NCI-H774 (cell line): Measurements from ENCODE around the gene CAPN2.
"Not testable (repeated sequence)": the region's sequence is repeated elsewhere in the genome, so short reads cannot be mapped to it uniquely, and the experiment has no call there.

Experiments
- DNase-seq: peaks from one replicate; lab custom pipeline; 2025; lab: John Stamatoyannopoulos, UW

The CAPN2 gene

DNA sequence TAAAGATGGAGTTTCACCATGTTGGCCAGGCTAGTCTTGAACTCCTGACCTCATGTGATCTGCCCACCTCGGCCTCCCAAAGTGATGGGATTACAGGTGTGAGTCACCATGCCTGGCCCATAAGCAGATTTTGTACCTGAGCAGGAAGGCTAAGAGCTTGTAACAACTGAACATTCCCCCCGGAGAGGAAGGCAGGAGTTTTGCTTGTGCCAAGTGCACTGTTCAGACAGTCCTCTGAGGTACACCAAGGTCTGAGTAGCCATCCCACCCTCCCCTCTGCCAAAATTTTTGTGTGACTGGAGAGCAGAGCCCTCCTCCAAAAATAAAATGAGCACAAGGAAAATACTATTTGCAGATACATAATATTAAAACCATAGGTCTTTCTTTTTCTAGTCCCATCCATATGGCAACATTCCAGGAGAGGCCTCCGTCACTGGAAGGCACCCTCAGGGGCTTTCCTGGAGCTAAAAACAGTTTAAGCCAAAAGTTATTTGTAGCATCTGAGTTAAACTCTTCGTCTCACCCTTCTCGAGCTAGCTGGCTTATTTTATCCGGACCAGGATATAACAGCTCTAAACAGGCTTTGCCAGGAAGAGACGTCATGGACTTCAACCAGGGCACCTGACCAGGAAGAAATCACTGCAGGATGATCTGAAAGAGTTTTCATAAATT lies 27.2 kb downstream of the CAPN2 start:
- DNase-seq = no peak

DNA sequence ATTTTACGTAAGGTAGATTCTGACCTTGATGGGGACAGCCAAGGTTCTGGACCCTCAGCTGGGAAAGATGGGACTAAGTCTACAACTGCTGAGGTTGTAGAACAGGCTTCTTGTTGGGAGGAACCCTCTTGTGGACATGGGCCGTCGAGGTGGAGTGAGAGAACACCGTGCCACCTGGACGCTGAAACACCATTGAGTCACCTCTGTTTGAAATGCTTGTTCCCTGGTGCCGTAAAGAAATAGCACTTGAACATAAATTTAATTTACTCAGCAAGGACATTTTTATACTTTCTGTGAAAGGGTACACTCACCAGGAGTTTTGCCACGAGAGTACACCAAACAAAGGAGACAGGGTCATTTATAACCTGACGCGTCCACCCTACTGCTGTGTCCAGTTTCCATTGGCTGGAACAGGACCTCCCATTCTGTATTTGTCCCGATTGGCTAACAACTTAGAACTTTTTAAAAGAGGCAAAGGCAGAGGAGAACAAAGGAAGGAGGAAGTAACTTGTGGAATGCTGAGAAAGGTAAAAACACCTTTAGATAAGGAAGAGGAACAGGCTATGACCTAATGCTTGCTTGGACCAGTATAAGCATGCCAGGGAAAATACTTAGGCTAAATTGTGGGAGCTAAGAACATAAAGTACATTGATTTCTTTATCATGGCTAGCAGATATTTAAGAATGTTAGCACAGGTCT lies 27.8 kb downstream of the CAPN2 start:
- not testable (repeated sequence) for DNase-seq

GRCh38 chr1:223741861-223742260 lies 29.5 kb downstream of the CAPN2 start:
- DNase-seq = no peak

- DNase-seq = peak; percentile 76
Measured at GRCh38 chr1:223742856-223743517, 30.6 kb downstream of the CAPN2 start.

DNA sequence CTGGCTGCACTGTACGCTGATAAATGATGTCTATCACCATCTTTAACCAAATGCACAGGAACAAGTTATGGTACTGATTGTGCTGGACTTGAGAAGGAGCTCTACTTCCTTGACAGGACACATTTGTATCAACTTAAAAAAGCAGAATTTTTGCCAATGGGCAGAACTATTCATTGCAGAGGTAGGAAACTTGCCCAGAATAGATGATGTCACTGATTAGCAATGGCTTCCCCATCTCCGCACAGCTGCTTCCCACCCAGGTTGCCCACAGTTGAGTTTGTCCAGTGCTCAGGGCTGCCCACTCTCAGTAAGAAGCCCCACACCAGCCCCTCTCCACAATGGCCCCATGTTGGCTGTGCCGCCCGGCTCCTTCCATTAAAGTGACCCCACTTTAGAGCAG lies 33.4 kb downstream of the CAPN2 start:
- no peak for DNase-seq

DNA sequence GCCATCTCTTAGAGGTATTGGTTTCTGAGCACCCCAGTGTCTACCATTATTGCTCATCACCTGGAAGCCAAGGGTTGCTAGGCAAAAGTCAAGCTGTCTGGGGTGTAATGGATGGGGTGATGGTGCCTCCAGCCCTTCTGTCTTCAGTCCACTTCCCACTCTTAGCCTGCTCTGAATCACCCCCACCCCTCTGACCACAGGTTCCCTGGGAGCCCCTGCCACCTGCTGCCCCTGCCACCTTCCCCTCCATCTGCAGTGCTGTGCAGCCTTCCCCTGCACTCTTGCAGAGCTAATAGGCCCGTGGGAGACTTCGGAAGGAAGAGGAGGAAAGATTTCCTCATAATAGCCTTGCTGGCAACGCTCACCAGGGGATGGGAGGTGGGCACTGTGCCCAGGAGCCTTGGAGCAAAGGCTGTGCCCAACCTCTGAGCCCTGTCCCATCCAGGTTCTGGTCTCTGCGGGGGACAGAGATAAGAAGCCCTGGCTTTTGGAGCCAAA lies 35.5 kb downstream of the CAPN2 start:
- no peak for DNase-seq

GRCh38 chr1:223748405-223748772 lies 36.0 kb downstream of the CAPN2 start:
- no peak for DNase-seq

- DNase-seq = no peak
Measured at GRCh38 chr1:223748773-223749733, 36.7 kb downstream of the CAPN2 start.

DNA sequence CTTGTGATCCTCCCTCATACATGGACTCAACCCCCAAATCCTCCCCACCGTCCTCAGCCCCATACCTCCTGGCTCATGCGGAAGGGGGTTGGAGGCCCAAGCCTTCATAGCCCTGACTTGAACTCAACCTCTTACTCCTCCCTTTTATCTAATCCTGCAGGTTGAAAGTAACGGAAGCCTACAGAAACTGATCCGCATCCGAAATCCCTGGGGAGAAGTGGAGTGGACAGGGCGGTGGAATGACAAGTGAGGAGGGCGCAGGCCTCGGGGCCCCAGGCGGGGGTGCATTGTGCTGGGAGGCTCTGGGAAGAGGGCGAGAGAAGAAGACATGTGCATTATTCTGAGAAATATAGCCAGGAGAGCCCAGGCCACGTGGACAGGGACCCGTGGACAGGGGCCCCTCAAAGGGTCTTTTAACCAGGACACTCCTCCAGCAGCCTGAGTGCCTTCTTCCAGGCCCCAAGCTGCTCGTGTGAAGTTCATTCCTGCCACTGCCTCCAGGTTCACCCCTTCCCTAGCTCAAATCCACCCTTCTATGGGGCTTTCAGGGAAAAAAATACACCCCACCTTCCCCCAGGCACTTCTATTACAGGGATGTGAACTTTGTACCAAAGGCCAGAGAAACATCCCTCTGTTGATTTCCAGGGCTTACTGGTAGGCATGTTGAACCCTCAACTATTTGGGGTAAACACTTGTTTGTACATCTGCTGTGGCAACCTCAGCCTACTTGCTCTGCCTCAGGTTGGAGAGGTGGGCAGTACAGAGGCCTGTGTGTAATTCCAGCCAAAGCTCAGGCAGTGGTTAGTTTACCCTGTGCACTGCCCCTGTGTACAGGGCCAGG lies 38.6 kb downstream of the CAPN2 start:
- no peak for DNase-seq

DNA sequence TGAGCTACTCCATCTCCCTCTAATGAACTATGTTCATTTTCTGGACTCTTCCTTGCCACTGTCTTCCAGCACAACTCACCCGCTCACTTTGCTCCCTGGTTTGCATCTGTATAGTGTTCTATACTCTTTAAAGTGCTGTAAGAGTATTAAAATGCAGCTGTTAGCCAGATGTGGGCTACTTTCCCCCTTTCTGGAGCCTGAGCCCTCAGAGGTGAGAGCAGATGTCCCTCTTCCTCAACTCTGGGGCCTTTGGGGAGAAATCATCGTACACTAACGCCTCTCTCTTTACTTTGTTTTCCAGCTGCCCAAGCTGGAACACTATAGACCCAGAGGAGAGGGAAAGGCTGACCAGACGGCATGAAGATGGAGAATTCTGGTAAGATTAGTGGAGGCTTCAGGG lies 39.4 kb downstream of the CAPN2 start:
- no peak for DNase-seq

- no peak for DNase-seq
Measured at GRCh38 chr1:223752721-223753515, 40.6 kb downstream of the CAPN2 start.

DNA sequence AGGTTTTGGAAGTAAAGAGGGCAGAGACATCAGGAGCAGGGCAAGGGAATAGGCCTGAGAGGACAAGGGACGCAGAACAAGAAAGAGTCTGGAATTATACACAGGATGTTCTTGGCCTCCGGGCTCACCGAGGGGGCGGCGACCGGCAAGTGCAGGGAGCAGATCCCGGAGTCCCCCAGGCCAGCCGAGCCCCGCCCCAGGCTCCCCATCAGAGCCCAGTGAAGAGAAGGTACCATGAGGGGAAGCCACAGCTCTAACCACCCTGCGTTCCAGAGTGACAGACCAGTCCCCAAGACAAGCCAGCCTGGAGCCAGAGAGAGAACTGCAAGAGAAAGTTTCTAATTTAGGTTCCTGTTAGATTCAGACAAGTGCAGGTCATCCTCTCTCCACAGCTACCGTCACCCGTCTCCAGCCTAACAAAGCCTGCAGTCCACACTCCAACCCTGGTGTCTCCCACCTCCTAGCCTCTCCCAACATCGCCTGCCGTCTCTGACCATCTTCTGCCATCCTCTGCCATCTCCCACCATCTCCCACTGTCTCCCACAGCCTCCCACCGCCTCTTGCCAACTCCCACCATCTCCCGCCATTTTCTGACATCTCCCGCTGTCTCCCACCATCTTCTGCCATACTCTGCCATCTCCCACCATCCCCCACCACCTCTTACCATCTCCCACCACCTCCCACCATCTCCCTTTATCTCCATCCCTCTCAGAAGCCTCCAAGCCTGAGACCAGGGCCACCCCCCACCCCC lies 42.5 kb downstream of the CAPN2 start:
- no peak for DNase-seq

DNA sequence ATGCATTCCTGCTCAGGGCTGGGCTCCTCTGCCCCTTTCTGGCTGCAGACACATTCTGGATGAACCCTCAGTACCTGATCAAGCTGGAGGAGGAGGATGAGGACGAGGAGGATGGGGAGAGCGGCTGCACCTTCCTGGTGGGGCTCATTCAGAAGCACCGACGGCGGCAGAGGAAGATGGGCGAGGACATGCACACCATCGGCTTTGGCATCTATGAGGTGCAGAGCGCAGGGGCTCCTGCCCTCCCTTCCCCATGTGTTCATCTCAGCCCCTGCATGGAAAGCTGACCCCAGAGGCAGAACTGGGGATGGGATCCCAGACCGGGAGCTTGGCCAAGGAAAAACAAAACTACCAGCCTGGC lies 43.1 kb downstream of the CAPN2 start:
- no peak for DNase-seq

DNA sequence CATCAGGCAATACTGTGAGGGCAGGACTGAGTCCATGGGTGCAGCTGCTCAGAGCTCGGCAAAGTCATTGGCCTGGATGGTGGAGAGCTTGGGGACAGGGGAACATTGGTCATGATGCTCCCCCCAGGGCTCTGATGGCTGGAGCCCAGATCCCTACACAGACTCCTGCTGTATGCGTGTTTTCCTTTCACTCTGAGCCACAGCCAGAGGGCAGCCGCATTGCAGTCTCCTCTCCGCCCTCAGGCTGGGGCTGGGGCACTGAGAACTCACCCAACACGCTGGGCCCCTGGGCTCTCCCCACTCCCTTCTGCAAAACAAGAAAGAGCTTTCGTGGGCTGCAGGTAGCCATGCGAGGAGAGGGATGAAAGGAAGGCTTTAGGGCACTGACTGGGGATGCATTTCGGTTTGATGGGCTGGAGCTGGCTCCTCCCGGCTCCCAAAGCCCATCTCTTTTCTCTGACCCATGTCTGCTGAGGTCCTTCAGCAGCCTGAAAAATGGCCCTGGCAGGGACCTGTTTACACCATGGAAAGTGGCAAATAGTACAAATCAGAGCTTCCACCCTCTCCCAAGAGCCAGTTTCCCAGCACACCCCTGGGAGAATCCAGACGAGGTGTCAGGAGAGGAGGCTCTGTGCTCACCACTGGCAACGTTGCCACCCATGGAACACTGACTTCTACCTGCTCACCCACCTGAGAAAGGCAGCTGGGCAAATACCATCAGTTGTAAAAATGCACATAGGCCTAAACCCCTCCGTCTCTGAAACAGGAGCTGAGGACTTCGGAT lies 43.8 kb downstream of the CAPN2 start:
- DNase-seq = no peak

DNA sequence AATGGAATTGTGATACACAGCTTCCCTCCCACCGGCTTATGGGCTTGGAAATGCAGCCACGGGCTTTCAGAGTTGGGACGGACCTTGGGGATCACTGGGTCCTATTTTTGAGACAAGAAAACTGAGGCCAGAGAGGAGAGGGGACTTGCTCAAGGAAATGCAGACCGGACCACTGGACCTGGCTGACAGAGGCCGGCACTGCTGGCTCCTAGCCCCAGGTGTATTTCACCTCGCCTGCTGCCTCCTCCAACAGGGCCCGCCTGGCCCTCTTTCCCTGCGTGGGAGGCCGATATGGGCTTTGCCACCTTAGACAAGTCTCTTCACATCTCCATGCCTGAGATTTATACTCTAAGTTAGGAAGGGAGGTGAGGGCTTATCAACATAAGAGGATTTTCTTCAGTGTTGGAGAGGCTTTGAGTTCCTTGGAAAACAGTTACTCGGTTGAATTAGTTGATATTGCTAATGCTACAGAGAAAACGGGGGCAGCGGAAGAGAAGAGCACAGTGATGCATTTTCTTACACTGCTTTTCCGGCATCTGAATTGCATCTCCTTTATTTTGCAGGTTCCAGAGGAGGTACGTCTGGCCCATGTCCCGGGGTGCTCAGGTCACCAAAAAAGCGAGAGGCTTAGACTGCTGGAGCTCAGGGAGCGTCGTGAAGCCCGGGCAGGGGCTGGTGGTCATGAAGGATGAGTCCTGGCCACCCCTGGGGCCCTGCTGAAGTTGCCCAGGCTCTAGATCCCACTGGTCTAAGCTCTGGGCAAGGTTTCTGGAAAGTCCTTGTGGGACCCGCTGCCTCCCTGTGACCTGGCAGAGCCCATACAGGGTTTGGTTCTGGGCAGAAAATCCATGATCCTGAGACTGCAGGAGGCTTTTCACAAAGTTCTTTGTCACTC lies 44.7 kb downstream of the CAPN2 start:
- no peak for DNase-seq

DNA sequence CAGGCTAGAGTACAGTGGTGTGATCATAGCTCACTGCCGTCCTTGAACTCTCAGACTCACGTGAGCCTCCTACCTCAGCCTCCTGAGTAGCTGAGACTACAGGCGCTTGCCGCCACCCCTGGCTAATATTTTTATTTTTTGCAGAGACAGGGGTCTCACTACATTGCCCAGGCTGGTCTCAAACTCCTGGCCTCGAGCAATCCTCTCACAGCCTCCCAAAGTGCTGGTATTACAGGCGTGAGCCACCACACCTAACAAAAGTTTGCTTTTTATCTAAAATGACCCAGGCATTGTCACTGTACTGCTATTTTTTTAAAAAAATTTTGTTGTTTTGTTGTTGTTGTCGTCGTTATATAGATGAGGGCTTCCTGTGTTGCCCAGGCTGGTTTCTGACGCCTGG lies 46.4 kb downstream of the CAPN2 start:
- no peak for DNase-seq

- DNase-seq = no peak
Measured at GRCh38 chr1:223759273-223759672, 46.9 kb downstream of the CAPN2 start.

- DNase-seq = no peak
Measured at GRCh38 chr1:223760833-223761232, 48.5 kb downstream of the CAPN2 start.
